Uterine smooth muscle cell (primary cell): ENCODE results near the gene TSPAN10. TPM values are rescaled to one million over a fixed set of nuclear protein-coding genes. Genes with fewer than 3 reads are reported as not detected.

Experiments
- total RNA-seq: library from RNA; depleted of rRNA; stranded (reverse); fragments of >200 nt; gene quantifications from 2 replicates; pipeline ENCODE4 v1.2.3, GENCODE V29; 2014

TSPAN10 gene
- total RNA-seq, result 1.3 and 4.0 TPM in 2 replicates

DNA sequence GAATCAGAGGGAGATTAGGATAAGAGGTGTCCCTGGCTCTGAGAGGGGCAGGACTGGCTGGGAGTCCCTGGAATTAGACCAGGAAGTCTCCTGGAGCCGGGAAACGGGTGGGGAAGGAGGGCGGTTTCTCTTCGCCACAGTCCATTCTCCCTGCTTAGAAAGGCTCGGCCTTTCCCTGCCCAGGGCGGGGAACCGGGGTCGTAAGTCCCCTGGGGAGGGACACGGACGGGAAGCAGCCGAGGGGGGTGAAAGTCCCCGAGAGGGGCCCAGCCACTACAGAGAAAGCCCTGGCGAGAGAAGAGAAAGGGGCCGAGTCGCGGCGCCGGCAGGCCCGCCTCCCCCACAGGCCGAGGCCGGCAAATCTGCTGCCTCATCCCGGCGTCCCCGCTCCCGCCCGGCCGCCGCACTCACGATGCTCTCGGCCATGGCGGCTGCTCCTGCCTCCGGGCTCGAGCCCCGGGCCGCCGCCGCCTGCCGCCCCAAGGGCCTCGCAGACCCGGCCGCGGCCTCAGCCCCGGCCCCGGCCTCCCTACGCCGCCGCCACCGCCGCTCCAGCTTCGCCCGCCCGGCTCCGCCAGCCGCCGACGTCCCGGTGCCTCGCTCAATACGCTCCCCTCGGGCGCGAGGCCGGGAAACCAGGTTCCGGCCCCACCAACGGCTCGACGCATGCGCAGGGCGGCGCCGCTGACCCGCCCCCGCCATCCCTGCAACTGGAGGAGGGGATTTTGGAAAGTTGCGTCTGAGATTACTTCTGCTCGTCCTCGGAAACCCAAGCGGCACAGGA is at the start of gene TSPAN10, which contains the start of gene NPLOC4:
TSPAN10 (plus strand) TSS at position 692 of the 784 bp plus-strand sequence. CDS start 5,217 bp downstream, outside the sequence.
NPLOC4 (minus strand) TSS at position 608 of the 784 bp plus-strand sequence; CDS start at position 426, 182 bp downstream.

DNA sequence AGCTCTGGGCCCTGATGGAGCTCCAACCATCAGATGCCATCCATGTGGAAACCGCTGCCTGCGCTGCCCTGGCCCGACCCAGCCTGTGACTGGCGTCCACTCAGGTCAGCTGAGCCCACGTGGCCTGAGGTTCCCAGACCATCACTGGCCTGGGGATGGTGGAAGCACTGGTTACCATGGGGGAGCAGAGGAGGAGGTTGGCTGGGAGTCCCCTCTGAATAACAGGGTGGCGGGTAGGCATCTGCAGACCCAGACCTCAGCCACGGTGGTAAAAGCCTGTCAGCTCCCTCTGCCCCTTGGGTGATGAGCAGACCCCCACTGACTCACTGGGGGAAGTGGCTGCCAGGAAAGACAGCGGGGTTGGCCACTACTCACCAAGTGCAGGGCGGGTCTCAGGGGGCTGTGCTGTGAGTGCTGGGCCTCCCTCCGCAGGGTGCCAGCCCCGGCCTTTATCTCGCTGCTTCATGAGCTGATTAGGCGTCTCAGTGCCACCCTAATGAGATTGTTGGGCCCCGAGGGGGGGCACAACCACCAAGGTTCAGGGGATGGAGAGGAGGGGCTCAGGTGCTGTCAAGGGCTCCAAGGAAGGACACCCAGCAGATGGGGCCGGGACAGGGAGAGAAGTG is 19.2 kb downstream of the TSPAN10 start, which contains the start of gene PDE6G:
PDE6G (minus strand) TSS at position 425 of the 626 bp plus-strand sequence. CDS start 3,237 bp downstream, outside the sequence.

DNA sequence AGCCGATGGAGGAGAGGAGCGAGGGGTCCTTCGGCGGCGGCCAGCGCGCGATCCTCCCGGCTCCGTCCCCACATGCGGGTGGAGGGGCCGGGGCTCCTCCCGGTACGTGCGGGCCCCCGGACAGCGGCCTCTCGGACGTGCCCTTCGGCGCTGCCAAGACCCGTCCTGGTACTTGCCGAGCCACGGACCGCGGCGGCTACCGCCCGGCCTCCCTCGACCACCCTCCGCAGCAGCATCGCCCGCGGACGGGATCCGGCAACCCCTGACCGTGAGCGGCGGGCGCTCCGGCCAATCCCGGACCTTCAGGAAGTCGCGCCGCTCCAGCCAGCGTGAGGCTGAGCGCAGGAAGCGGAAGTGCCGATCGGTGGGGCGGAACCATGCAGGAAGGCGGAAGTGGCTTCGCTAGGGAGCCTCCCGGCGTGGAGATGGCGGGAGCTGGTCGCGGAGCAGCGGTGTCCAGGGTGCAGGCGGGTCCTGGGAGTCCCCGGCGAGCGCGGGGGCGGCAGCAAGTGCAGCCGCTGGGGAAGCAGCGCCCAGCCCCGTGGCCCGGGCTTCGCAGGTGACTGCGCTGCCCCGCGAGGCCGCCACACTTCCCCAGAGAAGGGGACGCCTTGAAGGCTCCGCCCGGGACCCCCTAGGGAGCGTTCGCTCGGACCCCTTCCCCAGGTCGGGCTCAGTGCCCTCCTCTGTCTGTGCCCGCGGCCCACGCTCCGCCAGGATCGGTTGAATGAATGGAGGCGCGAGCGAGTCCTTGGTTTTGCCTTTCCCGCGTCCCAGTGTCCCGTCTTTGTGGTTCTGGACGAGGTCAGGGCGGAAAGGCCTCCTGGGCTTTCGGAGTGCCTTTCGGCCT is 29.6 kb downstream of the TSPAN10 start, which contains the start of the genes CCDC137 and OXLD1:
CCDC137 (plus strand) TSS at position 396 of the 850 bp plus-strand sequence; CDS start at position 426, 30 bp downstream.
OXLD1 (minus strand) TSS at position 264 of the 850 bp plus-strand sequence; CDS start at position 236, 28 bp downstream.

DNA sequence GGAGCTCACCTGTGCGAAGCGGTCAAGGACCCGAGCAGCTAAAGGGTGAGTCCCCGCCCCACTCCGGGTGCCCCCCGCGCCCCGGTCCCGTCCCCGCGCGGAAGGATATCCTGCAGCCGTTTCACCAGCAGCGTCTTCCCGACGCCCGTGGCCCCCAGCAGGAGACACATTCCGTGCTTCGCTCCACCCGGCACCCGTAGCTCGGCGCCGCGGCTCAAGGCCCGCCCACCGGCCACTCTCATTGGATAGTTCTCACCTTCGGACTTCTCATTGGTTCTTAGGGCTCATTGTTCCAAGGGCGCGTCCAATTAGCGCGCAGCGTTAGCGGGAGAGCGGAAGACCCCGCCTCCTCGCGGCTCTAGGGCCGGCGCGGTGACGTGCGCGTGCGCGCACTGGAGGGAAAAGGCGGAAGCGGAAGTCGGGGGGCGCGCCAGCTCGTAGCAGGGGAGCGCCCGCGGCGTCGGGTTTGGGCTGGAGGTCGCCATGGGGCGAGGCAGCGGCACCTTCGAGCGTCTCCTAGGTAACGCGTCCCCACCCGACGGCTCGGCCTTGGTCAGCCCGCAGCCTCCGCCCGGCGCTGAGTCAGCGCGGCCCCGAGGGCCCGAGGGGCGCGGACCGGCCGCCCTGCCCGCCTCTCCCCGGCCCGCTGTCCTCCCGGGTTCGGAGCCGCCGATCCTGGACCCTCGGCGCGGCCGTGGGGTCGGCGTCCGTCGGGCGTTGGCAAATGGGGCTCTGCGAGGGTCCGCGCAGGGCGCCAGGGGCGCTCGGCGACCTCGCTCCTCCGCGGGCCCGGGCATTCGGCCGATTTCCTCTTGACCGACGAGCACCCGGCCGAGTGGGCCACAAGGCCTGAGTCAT is 46.8 kb downstream of the TSPAN10 start, which contains the start of the genes ARL16 and HGS:
ARL16 (minus strand) TSS at position 214 of the 858 bp plus-strand sequence; CDS start at position 170, 44 bp downstream.
HGS (plus strand) TSS at position 428 of the 858 bp plus-strand sequence; CDS start at position 484, 56 bp downstream.

Other genes starting within 250 kb of the TSPAN10 start
- gene BAHCC1, start 241.7 kb upstream of the TSPAN10 start, total RNA-seq, result 3.3 and 4.6 TPM in 2 replicates
- 7,210 and 9,433 TPM in 2 replicates for gene ACTG1, start 124.4 kb upstream of the TSPAN10 start, total RNA-seq
- gene FSCN2, start 108.8 kb upstream of the TSPAN10 start, total RNA-seq, result 1.5 and 4.6 TPM in 2 replicates
- gene FAAP100, start 84.8 kb upstream of the TSPAN10 start, total RNA-seq, result 17.8 and 21.4 TPM in 2 replicates
- gene NPLOC4, start 84 bp upstream of the TSPAN10 start, total RNA-seq, result 80.0 and 98.2 TPM in 2 replicates
- gene PDE6G, start 19.3 kb downstream of the TSPAN10 start, total RNA-seq, result 0.25 TPM in 1 of 2 replicates, not detected in the other
- gene OXLD1, start 29.4 kb downstream of the TSPAN10 start, total RNA-seq, result 34.0 and 38.5 TPM in 2 replicates
- gene CCDC137, start 29.5 kb downstream of the TSPAN10 start, total RNA-seq, result 11.0 and 12.0 TPM in 2 replicates
- gene ARL16, start 46.6 kb downstream of the TSPAN10 start, total RNA-seq, result 24.2 and 25.0 TPM in 2 replicates
- 104 and 130 TPM in 2 replicates for gene HGS, start 46.8 kb downstream of the TSPAN10 start, total RNA-seq
- 8.6 and 11.8 TPM in 2 replicates for gene MRPL12, start 66.2 kb downstream of the TSPAN10 start, total RNA-seq
- 11.0 and 31.7 TPM in 2 replicates for gene SLC25A10, start 75.1 kb downstream of the TSPAN10 start, total RNA-seq
- gene GCGR, start 167.0 kb downstream of the TSPAN10 start, total RNA-seq, result not detected in 2 replicates
- gene MCRIP1, start 196.1 kb downstream of the TSPAN10 start, total RNA-seq, result 85.0 and 126 TPM in 2 replicates
- not detected in 2 replicates for gene PPP1R27, start 197.9 kb downstream of the TSPAN10 start, total RNA-seq
- 1,482 and 2,745 TPM in 2 replicates for gene P4HB, start 223.3 kb downstream of the TSPAN10 start, total RNA-seq
- gene ARHGDIA, start 234.1 kb downstream of the TSPAN10 start, total RNA-seq, result 159 and 234 TPM in 2 replicates